Suprapubic skin (tissue), 4 donors: ENCODE results near the gene ERBB4. TPM values are rescaled to one million over a fixed set of nuclear protein-coding genes. Genes with fewer than 3 reads are reported as not detected.

Experiments used
- DNase-seq, 2 donors: peaks; one replicate each; pipeline ENCODE4 v3.0.0-alpha.2; 2019; ENCODE audit warnings: low spot score in 2 of 2
- H3K27ac ChIP-seq: fragments of 200-600 bp; sonication (generic); one replicate; pipeline ENCODE4 v1.5.1; 2019
- H3K27me3 ChIP-seq: fragments of 200-600 bp; sonication (generic); one replicate; pipeline ENCODE4 v1.5.1; 2019
- H3K36me3 ChIP-seq: fragments of 200-600 bp; sonication (generic); one replicate; pipeline ENCODE4 v1.5.1; 2019
- H3K4me1 ChIP-seq: fragments of 200-600 bp; sonication (generic); one replicate; pipeline ENCODE4 v1.5.1; 2019
- H3K4me3 ChIP-seq: fragments of 200-600 bp; sonication (generic); one replicate; pipeline ENCODE4 v1.5.1; 2019; ENCODE audit warnings: mild to moderate bottlenecking
- H3K9me3 ChIP-seq: fragments of 200-600 bp; sonication (generic); one replicate; pipeline ENCODE4 v1.5.1; 2019
- EP300 ChIP-seq: sonication (generic); formaldehyde crosslinking; IDR thresholded peaks from one replicate; pipeline ENCODE4 v1.6.1; 2017; ENCODE audit warnings: antibody characterized with exemption
- POLR2A ChIP-seq, 2 donors: fragments of 450-650 bp; IDR thresholded peaks; one replicate each; pipeline ENCODE4 v1.6.1; 2017; ENCODE audit warnings: antibody characterized with exemption in 2 of 2, mild to moderate bottlenecking in 2 of 2, moderate library complexity in 2 of 2
- POLR2AphosphoS5 ChIP-seq, 3 donors: sonication (generic); formaldehyde crosslinking; IDR thresholded peaks; one replicate each; pipeline ENCODE4 v1.6.1; 2017; ENCODE audit warnings: antibody characterized with exemption in 3 of 3
- WGBS: methylation state at CpG from one replicate; pipeline ENCODE4 v1.1.5; 2018; 5-methylcytosine and 5-hydroxymethylcytosine counted together
- total RNA-seq, 4 donors: library from RNA; depleted of rRNA; stranded (reverse); fragments of >200 nt; gene quantifications; one replicate each; pipeline ENCODE4 v1.1.0, GENCODE V29; 2016
- TF ChIP-seq, protein P1 (sequence below), 2 donors: fragments of 200-600 bp in 1 of 2; fragments of 450-650 bp in 1 of 2; sonication (generic) in 1 of 2; IDR thresholded peaks; one replicate each; pipeline ENCODE4 v1.5.1; 2016 to 2019; ENCODE audit warnings: antibody characterized with exemption in 2 of 2, mild to moderate bottlenecking in 1 of 2, moderate library complexity in 1 of 2

The ERBB4 gene
- total RNA-seq, 4 donors from 2014 or later: 0.95 to 6.4 (median 1.5) TPM

DNA sequence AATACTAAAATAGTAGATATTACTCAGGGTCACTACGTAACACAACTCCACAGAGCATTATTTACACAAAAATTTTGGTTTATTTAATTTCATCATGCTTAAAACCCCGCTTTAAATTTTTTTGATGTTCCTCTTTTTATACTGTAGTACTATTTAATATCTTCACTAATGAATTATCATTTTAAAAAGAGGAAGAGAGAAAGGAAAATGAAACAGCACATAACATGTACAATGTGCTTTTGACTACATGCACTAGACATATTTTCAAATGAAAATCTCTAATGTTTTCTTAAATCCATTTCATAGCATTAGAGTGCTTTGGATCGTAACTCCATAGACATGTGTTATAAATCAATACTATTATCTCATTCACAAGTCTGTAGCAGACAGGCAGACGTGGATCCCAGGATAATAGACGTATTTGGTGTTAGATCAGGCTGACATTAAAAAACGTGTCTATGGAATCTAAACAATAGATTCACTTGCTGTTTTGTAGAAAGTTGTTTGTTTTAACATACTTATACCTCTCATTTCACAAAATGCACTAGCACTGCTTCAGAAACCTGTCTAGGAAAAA is 1085.2 kb downstream of the ERBB4 start:
- TF ChIP-seq POLR2A (IDR thresholded peaks at IDR 0.05) (no peak), POLR2AphosphoS5 (IDR thresholded peaks at IDR 0.05) (no peak), EP300 (no peak)
- TF ChIP-seq, protein P1, sequence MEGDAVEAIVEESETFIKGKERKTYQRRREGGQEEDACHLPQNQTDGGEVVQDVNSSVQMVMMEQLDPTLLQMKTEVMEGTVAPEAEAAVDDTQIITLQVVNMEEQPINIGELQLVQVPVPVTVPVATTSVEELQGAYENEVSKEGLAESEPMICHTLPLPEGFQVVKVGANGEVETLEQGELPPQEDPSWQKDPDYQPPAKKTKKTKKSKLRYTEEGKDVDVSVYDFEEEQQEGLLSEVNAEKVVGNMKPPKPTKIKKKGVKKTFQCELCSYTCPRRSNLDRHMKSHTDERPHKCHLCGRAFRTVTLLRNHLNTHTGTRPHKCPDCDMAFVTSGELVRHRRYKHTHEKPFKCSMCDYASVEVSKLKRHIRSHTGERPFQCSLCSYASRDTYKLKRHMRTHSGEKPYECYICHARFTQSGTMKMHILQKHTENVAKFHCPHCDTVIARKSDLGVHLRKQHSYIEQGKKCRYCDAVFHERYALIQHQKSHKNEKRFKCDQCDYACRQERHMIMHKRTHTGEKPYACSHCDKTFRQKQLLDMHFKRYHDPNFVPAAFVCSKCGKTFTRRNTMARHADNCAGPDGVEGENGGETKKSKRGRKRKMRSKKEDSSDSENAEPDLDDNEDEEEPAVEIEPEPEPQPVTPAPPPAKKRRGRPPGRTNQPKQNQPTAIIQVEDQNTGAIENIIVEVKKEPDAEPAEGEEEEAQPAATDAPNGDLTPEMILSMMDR (IDR thresholded peaks at IDR 0.05): no peak
- no peaks in the 10 kb centered on the region for H3K4me1 ChIP-seq
- WGBS: 41% methylated on average over 6 of the region's 6 CpGs
- H3K36me3 ChIP-seq: no peaks in the 10 kb centered on the region
- no peaks in the 10 kb centered on the region for H3K9me3 ChIP-seq
- H3K27ac ChIP-seq: no peak overlapping the region
- H3K4me3 ChIP-seq: no peak overlapping the region
- no peaks in the 10 kb centered on the region for H3K27me3 ChIP-seq
- no peak for DNase-seq

DNA sequence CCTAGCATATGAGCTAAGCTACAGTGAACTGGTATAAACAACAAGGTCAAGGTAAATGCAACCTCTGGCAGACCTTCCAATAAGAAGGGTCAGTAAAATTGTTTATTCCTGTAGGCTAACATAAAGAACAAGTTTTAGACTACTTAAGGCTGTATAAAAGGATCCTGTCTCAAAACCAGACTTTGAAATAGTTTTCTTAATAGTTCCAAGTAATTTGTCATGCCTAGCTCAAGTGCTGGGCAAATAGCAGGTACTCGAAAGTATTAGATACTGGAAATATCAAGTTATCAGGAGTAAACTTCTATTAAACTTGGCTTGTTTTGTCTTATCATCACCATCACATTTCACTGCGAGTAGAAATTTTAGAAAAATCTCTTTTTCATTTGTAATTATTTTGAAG is 1087.0 kb downstream of the ERBB4 start:
- no peak overlapping the region for H3K27ac ChIP-seq
- 87% methylated on average over 2 of the region's 2 CpGs for WGBS
- H3K4me3 ChIP-seq: no peak overlapping the region

DNA sequence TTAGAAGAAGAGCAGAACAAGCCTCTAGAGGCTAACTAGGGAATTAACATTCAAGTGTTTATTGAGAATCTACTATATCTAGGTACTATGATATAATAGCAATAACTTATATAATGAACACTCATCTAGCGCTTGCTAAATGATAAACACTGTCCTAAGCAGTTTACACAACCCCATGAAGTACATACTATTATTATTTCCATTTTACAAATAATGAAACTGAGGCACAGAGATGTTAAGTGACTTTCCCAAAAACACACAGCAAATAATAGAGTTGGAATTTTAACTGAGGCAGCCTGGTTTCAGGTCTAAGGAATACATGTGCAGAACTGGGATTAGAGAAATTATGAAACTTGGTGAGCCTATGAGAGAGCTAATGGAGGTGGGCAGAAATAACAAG is 1088.8 kb downstream of the ERBB4 start:
- H3K9me3 ChIP-seq: no peaks in the 10 kb centered on the region
- no peaks in the 10 kb centered on the region for H3K36me3 ChIP-seq
- DNase-seq: no peak
- H3K27ac ChIP-seq: no peak overlapping the region
- TF ChIP-seq POLR2AphosphoS5 (IDR thresholded peaks at IDR 0.05) (no peak), EP300 (no peak), POLR2A (IDR thresholded peaks at IDR 0.05) (no peak)
- TF ChIP-seq, protein P1 (IDR thresholded peaks at IDR 0.05): no peak
- H3K4me1 ChIP-seq: no peaks in the 10 kb centered on the region
- WGBS: 100% methylated on average over 1 of the region's 1 CpG
- H3K4me3 ChIP-seq: no peak overlapping the region
- no peaks in the 10 kb centered on the region for H3K27me3 ChIP-seq

More for the DNA sequence above, 1087.0 kb downstream of the ERBB4 start:
- Histone ChIP-seq H3K36me3 (no peaks in the 10 kb centered on the region), H3K4me1 (no peaks in the 10 kb centered on the region), H3K27me3 (no peaks in the 10 kb centered on the region), H3K9me3 (no peaks in the 10 kb centered on the region)
- DNase-seq: no peak
- TF ChIP-seq POLR2A (IDR thresholded peaks at IDR 0.05) (no peak), EP300 (no peak), POLR2AphosphoS5 (IDR thresholded peaks at IDR 0.05) (no peak)
- TF ChIP-seq, protein P1 (IDR thresholded peaks at IDR 0.05): no peak

DNA sequence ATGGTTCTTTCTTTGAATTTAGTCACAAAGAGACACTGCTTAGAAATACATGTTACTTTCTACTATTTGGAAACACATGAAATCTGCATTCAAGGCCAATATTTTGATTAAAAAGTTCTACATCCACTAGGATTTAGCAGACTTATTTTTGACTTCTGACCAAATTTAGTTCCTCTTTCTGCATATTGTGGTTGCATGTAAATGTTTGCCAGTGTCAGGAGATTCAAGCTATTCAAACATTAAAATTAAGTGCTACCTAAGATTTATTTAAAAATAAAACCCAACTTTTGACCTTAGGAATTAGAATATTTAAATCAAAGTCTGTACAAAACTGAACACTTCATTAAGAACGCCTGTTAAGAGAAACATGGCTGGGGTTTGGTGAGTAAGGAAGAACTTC is 1091.1 kb downstream of the ERBB4 start:
- H3K4me1 ChIP-seq: no peaks in the 10 kb centered on the region
- H3K27me3 ChIP-seq: no peaks in the 10 kb centered on the region
- no peak for DNase-seq
- H3K36me3 ChIP-seq: no peaks in the 10 kb centered on the region
- H3K9me3 ChIP-seq: no peaks in the 10 kb centered on the region
- H3K27ac ChIP-seq: no peak overlapping the region
- no peak overlapping the region for H3K4me3 ChIP-seq
- TF ChIP-seq POLR2A (IDR thresholded peaks at IDR 0.05): no peak
- TF ChIP-seq POLR2AphosphoS5 (IDR thresholded peaks at IDR 0.05): no peak
- no peak for TF ChIP-seq EP300
- TF ChIP-seq, protein P1 (IDR thresholded peaks at IDR 0.05): no peak
- WGBS: 88% methylated on average over 1 of the region's 1 CpG

DNA sequence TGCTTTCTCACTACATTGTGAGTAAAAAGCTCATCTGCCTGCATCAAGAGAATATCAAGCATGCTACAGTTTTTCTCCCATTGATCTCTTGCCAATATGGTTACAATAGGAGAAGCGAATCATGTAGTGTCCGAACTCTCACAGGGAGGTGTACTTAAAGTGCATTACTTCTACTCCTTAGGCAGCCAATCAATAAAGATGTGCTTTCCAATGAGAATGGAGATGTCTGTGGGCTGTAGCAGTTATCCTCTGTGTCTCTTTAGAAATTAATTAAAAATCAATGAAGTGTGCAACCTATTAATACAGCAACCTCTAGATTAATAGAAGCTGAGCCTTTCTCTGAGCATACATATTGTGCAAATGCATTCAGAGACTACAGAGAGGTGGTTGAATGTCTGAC is 1098.5 kb downstream of the ERBB4 start:
- H3K27me3 ChIP-seq: no peaks in the 10 kb centered on the region
- no peak for DNase-seq
- TF ChIP-seq POLR2AphosphoS5 (IDR thresholded peaks at IDR 0.05) (no peak), POLR2A (IDR thresholded peaks at IDR 0.05) (no peak), EP300 (no peak)
- TF ChIP-seq, protein P1 (IDR thresholded peaks at IDR 0.05): no peak

More for the DNA sequence above, 1098.5 kb downstream of the ERBB4 start:
- no peak overlapping the region for H3K27ac ChIP-seq
- no peaks in the 10 kb centered on the region for H3K36me3 ChIP-seq
- H3K4me3 ChIP-seq: no peak overlapping the region
- no peaks in the 10 kb centered on the region for H3K4me1 ChIP-seq
- H3K9me3 ChIP-seq: no peaks in the 10 kb centered on the region
- 55% methylated on average over 2 of the region's 2 CpGs for WGBS
